HL-60/S4 treated with phorbol 12-myristate 13-acetate at 8.2 ng/mL for 4 days and 3 days (cell line): ENCODE results near the gene RALGAPB.

Source experiments
- in situ Hi-C: fragments of 300-500 bp; cut with MboI; formaldehyde crosslinking; loops from 2 replicates; pipeline ENCODE4 v1.15.0; 2022; ENCODE audit warnings: low sequenced_read_pairs

Gene RALGAPB

DNA sequence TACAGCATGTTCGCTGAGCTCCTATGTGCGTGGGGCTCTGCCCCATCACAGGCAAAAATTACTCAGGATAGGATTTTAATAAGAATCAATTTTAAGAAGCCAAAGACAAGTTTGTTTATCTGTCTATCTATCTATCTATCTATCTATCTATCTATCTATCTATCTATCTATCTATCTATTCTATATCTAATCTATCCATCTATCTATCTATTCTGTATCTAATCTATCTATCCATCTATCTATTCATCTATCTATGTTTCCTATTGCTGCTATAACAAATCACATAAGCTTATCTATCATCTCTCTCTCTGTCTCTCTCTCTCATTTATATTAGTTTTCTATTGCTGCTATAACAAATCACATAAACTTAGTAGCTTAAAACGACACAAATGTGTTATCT, 130.6 kb downstream of the RALGAPB start:
- in situ Hi-C loops, result no loop called here

DNA sequence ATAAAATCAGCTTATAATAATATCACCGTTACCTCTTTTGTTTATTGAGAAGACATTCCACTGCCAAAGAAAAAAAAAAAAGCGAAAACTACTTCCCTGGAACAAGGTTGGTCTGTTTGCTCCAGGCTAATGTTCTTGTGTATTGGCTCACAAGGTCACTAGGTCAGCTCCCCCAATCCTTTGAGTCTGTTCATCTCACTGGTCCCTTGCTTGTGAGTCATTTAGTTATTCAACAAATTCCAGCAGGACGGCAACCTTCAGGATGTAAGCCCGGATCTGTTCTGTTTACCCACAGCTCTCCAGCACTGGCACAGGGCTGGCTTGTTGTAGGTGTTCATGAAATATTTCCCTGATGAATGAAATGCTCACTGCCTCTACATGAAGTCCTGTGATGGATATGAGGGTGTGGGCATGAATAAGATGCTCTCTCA, 132.2 kb downstream of the RALGAPB start:
- in situ Hi-C loops, result no loop called here

DNA sequence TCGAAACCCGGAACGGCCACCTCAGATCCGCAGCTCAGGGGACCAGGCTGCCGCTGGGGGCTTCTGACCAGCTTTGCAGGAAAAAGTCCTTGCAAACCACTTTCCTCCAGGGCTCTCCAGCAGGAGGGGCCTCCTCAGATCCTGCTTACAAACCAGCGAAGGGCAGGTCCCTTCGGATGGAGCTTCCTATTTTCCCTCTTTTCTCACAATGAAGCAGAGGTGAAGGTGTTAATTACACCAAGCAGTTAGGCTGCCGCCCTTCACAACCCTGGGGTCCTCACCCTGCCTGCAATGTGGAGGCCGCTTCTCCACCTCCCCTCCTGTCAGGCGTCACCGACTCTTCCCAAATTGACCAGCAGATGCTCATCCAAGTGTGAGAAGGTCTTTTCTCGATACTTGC, 134.7 kb downstream of the RALGAPB start:
- in situ Hi-C loops, result no loop called here

DNA sequence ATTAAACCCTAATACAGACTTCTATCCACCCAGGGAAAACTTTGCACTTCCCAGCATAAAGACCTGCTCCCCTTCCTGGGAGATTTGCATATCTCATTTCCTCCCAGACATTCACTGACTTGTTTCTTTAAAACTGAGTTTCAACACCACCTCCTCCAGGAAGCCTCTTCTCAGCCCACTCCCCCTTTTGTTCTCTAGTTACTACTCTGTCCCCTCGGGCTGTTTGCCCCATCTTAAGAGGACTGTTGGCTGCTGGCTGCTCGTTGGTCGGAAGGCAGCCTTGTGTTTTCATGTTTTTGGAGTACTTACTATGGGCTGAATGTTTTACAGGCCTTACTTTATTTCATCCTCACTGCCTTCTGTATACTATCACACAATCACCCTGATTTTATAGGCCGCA, 135.5 kb downstream of the RALGAPB start:
- in situ Hi-C loops, result no loop called here

DNA sequence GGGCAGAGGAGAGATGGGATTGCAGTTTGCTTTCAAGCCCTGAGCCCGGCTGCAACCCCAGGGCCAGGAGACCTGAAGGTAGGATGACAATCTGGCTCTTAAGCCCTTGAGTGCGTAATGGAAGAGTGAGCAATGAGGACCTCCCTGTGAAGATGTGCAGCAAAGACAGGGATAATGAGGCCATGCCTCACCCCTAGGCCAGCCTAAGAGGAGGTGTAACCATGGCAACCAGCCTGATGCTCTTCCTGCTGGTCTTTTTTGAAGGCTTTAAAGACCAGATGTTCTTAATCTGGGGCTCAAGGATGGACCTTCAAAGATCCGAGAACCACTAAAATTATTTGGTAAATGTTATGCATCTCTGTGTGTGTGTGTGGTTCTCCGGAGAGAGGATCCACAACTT, 137.2 kb downstream of the RALGAPB start:
- in situ Hi-C loops, result no loop called here

DNA sequence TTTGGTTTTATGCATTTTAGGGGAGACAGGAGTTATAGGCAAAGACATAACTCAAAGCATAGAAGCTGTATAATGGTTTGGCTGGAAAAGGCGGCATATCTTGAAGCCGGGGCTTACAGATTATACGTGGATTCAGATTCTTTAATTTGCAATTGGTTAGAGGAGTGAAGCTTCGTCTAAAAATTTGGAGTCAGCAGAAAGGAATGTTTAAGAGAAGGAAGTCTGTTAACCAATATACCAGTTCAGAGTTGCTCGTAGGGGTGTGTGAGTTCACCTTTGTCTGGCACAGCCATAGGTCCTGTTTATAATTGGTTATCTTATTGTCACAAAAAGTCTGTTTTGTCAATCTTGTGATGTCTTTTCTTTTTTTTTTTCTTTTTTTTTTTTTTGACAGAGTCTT, 137.9 kb downstream of the RALGAPB start:
- in situ Hi-C loops, result no loop called here

DNA sequence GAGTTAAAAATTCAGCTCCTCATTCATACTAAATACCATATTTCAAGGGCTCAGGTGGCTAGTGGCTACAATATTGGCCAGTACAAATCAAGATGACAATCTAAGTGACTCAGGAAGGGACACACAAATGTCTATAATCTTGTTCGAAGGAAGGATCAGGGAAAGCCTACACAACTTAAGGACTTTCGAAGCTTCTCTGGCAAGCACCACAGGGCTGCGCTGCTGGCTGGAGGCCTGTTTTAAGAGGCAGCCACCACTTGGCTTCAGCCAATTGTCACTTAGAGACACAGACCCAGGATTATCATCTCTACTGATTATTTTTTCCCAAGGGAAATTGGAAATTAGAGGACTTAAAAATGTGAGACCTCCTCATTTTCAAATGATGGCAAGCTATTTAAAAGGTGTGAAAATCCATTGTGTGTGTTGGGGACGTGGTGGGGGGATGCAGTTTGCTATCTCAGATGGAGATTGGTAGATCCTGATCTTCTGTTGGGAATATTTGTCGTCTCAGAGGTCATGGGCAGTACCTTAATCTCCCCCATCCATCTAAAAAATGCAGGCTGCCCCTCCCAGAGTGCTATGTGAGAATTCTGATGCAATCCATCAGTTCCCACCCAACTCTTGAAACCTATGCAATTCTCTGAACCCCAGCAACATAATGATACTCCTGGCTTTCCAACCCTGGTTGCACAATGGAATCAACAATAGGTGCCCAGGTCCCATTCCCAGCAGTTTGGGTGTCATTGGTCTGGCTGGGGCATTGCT, 140.3 kb downstream of the RALGAPB start:
- in situ Hi-C loops, result no loop called here

DNA sequence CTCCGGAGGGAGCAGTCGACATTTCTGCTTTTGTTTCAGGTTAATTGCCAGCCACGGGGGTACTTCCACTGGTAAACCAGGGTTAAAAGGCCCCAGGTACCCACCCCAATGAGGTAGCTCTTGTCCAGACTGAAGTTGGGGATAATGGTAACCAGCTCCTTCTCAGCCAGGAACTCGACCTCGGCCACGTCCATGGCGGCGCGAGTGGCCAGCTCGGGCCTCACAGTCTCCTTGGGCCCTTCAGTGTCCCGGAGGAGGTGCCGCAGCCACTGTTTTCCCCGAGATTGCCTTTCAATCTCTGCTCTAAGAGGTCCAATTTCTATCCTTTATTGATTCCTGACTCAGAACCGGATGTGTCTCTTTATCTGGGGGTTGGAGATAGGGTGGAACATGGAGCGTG, 142.6 kb downstream of the RALGAPB start:
- in situ Hi-C loops, result no loop called here

DNA sequence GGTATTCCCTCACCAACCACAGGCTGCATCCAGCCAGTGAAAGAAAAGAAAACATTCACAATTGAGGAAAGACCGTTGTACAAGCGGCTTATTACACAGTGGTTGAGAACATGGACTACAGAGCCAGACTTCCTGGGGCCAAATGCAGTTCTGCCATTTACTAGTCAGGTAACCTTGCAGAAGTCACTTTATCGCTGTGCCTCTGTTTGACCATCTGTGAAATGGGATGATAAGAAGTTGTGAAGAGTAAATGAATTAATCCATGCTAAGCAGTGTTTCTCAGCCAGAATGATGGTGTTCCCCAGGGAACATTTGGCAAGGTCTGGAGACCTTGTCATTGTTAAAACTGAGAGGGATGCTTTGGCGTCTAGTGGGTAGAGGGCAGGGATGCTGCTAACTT, 143.8 kb downstream of the RALGAPB start:
- in situ Hi-C loops, result no loop called here

DNA sequence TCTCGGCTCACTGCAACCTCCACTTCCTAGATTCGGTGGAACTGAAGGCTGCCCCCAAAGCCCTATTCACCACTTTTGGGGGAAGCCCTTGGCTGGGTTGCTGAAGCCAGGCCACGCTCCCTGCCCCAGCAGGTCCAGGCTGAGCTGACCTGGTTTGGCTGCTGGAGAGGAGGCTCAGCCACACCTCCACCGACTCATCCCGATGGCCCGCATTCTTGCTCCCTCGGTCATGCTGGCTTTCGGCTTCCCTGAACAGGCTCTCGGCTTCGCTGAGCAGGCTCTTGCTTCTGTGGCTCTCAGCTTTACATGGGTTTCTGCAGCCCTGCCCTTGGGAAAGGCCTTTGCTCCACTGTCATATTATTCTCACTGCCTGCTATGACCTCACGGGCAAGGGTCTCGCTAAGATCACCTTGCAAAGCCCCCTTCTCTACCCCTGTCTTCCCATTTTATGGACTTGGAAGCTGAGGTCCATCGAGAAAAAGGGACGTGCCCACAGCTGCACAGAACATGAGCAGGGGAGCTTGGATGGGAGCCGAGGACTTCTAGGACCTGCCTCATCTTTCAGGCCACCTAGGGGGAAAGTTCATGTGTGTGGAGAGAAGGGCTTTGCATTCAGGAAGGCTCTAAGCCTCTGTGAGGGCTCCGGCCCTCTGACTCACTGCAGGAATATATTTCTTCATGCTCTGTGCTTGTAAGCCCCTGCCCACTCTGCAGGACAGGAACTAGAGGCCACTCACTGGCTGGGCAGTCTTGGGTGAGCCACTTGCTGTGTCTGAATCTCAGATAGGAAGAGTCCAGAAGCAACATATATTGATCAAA, 144.6 kb downstream of the RALGAPB start:
- in situ Hi-C loops, result no loop called here

DNA sequence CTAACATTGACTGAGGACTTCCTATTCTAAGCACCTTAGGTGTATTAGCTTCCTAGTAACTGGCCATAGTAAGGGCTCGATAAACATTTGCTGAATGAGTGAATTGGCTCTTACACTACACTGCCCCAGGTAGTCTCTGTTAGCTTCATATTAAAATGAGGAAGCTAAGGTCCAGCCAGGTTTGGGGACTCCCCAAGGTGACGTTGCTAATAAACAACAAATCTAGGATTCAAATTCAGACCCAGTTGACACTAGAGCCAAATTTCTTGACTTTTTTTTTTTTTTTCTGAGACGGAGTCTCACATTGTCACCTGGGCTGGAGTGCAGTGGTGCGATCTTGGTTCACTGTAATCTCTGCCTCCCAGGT, 145.2 kb downstream of the RALGAPB start:
- in situ Hi-C loops, result no loop called here

DNA sequence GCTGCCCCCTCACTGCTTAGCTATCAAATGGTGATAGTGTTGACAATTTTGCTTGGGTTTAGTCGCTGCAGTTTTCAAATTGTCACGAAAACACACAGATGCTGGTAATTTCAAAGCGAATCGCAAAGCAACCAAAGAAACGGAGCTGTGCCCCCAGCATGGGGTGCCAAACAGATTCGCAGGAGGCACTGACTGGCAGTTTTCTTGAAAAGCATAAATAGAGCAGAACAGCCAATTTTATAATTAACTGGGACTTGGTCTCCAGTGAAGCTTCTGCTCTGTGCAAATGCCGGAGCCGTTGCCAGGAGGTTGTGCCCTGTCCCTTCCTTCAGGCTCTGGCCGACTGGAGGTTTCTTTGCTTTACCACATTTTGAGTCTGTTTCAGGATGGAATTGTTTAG, 147.8 kb downstream of the RALGAPB start:
- in situ Hi-C loops, result no loop called here

DNA sequence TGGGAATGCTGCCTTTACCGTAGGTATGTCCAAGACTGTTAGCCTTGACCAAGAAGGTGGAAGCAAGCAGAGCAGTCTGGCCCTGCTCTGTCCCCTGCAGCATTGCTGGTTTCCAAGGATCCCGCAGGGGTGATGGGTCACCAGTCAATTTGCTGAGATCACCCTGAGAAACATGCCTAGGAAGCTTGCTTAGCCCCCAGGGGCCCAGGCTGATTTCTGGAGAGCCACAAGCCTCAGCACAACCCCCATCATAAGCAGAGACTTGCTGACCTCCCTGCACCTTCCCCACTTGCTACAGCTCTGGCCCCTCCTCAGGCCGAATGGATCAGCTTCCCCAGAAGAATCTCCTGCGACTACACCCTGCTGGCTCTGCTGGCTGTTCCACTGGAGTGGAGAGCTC, 150.4 kb downstream of the RALGAPB start:
- in situ Hi-C loops, result no loop called here

DNA sequence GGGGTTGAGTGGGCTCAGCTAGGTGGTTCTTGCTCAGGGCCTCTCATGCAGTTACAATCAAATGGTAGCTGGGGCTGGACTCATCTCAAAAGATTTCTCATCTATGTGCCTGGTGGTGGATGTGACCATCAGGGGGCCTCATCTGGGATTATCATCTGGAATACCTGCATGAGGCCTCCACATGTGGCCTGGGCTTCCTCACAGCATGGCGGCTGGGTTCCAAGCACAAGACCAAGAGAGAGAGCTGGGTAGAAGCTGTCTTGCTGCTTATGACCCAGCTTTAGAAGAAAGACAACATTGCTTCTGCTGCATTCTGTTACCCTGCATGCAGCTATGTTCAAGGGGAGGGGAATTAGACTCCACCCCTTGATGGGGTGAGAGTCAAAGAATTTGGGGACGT, 151.4 kb downstream of the RALGAPB start:
- in situ Hi-C loops, result no loop called here

DNA sequence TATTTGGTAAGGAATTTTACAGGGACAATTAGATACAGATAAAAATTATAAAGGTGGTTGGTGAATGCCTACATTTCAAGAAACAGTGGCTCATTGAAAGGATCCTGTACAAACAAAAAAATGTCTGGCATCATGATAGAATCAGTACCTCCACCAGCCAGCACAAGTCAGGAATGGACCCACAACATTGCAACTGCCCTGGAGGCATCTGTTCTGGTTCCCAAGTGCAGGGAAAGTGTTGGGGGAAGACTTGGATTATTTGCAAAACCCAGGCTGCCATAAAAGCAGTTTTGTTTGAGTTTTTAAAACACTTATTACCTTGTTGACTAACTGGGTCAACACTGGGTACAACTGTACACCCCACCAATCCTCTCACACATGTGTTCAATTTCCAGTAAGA, 153.3 kb downstream of the RALGAPB start:
- in situ Hi-C loops, result loop anchor here (25.0 kb wide), 2 partner anchors 286 to 411 kb away; no protein-coding TSS in a partner anchor

DNA sequence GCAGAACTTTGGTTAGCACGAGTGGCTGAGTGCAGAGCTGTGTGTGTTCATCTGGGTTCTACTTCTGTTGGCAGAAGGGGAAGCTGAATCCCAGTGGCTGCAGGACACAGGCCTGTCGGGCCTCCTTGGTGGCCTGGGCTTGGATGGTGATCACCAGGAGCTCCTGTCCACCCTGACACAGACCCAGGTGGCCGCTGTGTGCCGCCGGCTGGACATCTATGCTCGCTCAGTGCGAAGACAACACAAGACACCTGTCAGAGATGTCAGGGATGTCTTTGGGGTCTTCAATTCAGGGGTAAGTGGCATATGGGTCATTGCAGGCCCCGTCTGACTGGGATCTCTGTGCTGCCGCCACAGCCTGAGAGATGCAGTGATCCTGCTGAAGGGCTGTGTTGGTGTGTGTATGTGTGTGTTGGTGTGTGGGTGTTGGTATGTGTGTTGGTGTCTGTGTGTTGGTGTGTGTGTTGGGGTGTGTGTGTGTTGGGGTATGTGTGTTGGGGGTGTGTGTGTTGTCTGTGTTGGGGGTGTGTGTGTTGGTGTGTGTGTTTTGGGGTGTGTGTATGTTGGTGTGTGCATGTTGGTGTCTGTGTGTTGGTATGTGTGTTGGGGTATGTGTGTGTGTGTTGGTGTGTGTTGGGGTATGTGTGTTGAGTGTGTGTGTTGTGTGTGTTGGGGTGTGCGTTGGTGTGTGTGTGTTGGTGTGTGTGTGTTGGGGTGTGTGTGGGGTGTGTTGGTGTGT, 154.4 kb downstream of the RALGAPB start:
- in situ Hi-C loops, result loop anchor here (25.0 kb wide), 2 partner anchors 285 to 410 kb away; no protein-coding TSS in a partner anchor
